Measurements from ENCODE around the gene NHLRC2.
A peak's percentile ranks its signal among the peaks of the same experiment; 100 is the strongest.
"Not testable (repeated sequence)": the region's sequence is repeated elsewhere in the genome, so short reads cannot be mapped to it uniquely, and the experiment has no call there.

NHLRC2 gene

DNA sequence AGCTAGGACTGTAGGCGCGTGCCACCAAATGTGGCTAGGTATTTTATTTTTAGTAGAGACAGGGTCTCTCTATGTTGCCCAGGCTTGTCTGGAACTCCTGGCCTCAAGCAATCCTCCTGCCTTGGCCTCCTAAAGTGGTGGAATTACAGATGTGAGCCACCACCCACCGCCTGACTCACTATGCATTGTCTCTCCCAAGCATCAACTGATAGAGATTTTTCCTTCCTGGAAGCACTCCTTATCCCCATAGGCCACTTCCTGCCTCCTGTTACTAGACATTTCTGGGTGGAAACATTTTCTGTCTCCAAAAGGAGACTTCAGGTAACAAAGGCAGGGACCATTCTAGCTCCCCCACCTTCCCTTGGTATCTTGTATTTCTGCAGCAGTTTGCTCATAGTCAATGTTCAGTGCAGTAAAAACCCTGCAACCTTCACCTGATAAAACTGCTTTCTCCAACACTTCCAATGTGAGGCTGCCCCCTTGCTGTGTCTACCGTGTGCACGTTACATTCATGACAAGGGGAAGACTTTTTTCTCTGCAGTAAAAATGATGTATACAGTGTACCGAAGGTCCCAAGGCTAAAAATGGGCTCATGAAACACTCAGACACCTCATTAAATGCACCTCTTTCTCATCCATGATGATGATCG is 84.9 kb downstream of the NHLRC2 start:
- DNase-seq (ENCODE audit: low read depth): no peak

GRCh38 chr10:113941140-113941539 is 86.7 kb downstream of the NHLRC2 start:
- no peak for DNase-seq (ENCODE audit: low read depth)

DNA sequence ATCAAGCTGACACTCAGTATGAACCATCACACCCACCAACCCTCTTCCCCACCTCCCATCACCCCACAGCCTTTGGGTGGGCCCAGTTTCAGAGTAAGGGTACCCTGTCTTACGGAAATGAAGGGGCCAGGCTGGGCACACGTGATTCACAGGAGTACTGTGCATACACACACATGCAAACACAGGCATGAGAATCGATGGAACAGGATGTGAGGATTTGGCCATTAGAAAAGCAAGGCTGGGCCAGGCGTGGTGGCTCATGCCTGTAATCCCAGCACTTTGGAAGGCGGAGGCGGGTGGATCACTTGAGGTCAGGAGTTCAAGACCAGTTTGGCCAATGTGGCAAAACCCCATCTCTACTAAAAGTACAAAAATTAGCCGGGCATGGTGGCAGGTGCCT is 88.7 kb downstream of the NHLRC2 start:
- not testable (repeated sequence) for DNase-seq (ENCODE audit: low read depth)

GRCh38 chr10:113945075-113945686 is 90.7 kb downstream of the NHLRC2 start:
- peak; percentile 54 for DNase-seq (ENCODE audit: low read depth)

GRCh38 chr10:113945687-113946085 is 91.2 kb downstream of the NHLRC2 start:
- no peak for DNase-seq (ENCODE audit: low read depth)

- DNase-seq (ENCODE audit: low read depth): no peak
These were observed 93.0 kb downstream of the NHLRC2 start for GRCh38 chr10:113947184-113948041.

DNA sequence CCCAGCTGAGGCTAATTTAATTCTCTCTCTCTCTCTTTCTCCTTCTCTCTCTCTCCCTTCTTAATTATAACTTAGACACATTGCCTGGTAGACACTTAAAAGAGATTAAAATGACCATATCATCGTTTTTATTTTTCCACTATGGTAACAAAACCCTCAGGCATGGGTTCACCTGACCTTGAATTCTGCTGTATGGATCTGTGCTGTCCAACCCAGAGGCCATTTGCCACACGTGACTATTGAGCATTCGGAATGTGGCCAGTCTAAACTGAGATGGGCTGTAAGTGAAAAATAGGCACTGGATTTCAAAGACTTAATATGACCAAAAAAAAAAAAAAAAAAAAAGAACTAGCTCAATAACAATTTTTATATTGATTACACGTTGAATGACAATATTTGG is 93.6 kb downstream of the NHLRC2 start:
- DNase-seq (ENCODE audit: low read depth): no peak

GRCh38 chr10:113950268-113950667 is 95.8 kb downstream of the NHLRC2 start:
- no peak for DNase-seq (ENCODE audit: low read depth)

- DNase-seq (ENCODE audit: low read depth): no peak
These were observed 99.2 kb downstream of the NHLRC2 start for GRCh38 chr10:113953505-113954272.

- DNase-seq (ENCODE audit: low read depth): no peak
These were observed 99.9 kb downstream of the NHLRC2 start for GRCh38 chr10:113954409-113954808.

- DNase-seq (ENCODE audit: low read depth): no peak
These were observed 102.6 kb downstream of the NHLRC2 start for GRCh38 chr10:113957013-113957412.

DNA sequence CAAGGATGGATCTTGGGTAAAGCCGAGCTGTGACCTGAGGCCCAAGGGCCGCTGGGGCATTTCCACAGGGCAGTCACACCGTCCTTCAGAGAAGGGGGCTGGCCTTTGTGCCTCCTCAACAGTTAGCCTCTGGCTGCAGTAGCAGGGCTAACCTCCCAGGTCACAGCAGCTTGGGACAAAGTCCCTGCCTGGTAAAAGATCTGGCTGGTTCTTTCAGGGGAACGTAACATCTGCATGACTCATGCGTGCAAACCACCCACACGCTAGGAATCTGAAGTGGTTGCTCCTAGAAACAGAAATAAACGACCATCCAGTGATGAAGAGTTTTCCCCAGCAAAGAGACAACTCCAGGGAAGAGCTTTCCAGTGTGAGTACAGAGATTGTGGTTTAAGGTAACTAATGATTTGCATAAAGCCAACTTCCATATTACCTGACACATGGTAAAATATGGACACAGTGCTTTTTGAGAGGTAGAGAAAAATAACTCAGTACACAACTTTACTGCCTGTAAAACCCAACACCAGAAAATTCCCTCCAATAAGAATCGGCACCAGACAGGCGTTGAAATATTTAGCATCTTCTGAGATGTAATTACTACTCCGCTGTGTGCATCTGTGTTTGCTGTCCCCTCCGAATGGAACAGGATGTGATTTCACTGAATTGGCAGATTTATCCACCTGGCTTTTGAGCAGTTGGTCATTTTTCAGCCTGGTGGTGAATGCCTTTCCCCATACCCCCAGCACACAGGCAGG is 104.3 kb downstream of the NHLRC2 start:
- DNase-seq (ENCODE audit: low read depth): peak; percentile 71

DNA sequence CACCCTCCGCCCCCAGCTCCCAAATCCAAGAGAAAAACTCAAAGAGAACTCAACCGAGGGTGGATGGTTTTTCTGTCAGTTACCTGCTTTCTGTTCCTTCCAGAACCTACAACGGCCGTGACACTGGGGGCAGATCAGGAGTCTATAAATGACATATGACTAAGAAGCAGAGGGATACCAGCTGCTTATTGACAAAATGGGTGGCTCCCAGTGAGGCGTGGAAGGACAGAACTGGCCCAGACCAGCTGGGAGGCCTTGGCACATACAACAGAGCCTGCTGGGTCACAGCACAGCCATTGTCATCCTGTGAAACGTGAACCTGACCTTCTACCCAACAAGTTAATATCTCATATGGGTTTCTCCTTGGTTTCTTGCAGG is 104.9 kb downstream of the NHLRC2 start:
- no peak for DNase-seq (ENCODE audit: low read depth)

DNA sequence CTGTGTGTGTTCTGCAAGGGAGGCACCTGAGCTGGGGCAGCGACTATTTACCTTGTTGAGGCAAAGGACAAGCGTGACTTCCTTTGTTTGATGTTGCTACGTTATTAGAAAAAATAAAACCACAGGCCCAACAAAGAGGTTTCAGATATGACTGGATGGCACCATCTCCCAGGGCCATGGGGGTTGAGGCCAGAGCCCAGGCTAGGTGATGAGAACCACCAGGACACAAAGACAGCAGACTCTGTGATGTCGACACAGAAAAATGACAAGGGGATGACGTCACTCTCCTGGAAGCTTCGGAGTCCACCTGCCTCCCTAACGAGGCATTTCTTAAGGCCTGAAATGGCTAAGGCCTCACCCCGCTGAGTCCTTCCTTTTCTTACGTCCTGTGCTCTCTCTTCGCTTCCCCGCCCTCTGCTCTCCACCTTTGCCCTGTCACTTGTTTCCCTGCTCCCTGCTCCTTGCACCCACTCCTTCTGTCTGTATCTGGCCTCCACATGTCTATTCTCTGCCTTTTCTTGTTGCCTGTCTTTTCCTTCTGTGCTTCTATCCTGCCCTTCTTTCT is 106.2 kb downstream of the NHLRC2 start:
- no peak for DNase-seq (ENCODE audit: low read depth)

DNA sequence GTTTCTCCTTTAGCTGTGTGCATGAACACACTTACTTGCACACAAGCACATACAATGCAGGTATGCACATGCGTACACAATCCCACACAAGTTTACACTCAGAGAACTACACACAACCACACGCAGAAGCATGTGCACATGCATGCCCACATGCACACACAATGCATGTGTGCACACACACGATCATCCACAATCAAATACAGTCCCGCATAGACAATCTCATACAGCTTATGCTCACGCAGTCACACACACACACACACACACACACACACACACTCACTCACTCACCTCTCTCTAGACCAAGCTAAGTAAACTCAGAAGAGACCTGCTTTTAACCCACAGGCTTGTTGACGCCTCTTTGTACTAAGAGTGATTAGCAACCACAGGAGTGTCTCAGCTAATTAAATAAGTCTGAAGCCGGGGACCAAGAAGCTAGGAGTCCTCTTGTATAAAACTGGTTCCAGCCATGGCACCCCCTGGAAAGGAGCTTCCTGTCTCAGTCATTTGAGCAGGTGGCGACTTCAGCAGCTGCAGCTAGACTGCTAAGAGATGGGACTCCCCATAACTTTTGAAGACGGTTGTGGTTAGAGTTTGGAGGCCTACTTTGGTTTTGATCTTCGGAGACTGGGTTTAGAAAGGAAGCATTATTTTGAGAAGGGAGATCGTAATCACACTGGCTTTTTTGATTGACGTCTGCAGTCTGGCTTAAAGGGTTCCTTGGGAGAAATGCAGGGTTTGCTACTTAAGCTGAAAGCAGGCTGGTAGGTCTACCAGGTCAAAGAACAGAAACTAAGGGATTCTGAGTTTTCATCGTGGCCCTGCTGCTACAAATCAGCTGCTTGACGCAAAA is 106.9 kb downstream of the NHLRC2 start:
- no peak for DNase-seq (ENCODE audit: low read depth)

DNA sequence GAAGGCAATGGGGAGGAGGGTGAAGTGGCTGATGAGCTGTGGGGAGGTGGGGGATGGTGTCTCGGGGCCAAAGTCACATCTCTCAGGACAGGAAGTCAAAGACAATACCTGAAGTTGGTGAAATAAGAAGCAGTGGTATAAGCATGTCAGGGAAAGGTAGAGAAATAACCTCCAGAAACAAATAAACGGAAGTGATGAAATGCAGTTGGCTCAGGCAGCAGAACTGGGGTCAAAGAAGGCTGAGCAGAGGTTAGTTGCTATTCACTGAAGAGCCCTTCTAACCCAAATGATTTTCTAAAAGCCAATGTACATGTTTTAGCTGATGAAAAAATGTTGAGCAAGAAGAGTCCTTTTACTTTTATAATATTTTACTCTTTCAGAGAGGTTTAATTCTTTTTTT is 110.6 kb downstream of the NHLRC2 start:
- DNase-seq (ENCODE audit: low read depth): no peak

DNA sequence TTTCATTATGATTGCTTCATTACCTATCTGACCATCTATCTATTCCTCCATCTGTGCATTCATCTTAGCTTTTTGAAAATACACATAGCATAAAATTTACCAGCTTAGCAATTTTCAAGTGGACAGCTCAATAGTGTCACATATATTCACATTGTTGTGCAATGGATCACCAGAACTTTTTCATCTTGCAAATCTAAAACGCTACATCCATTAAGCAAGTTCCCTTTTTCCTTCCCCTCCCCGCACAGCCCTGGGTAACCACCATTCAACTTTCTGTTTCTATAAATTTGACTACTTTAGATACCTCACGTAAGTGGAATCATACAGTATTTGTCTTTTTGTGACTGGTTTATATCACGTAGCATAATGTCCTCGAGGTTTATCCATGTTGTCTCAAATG is 111.2 kb downstream of the NHLRC2 start:
- DNase-seq (ENCODE audit: low read depth): no peak

All from HS-5 (cell line).